ENCODE measurements around the gene UBTF. TPM values are rescaled to one million over a fixed set of nuclear protein-coding genes. Genes with fewer than 3 reads are reported as not detected.

Gene UBTF
- total and polyA plus RNA-seq, 2 of the 8 experiments (the other 6 are each of a cell fraction or from before 2014, with no cell fraction given), result 14.7 to 106 TPM

GRCh38 chr17:44191369-44191768 lies 28.1 kb downstream of the UBTF start:
- no peak overlapping the region for H2BK20ac ChIP-seq (ENCODE audit: low read length)
- no peak overlapping the region; the same call in 1 of the 2 replicates for H4K8ac ChIP-seq (ENCODE audit: extremely low read depth, insufficient read depth, low read length)
- peaks cover 0 to 12% (median 9%) of the 10 kb centered on the region in 4 experiments; a peak in 6 of 7 replicates for H3K4me1 ChIP-seq (replicated peaks in 1 of 4; ENCODE audit: control insufficient read depth in 3 of 4, insufficient read depth in 4 of 4, low read length in 3 of 4)
- peak overlapping the region; percentile 8 for H3K56ac ChIP-seq (replicated peaks; ENCODE audit: insufficient read length, low read depth, low read length)
- no peak overlapping the region for H2BK5ac ChIP-seq (ENCODE audit: low read depth, low read length)
- H3K23ac ChIP-seq (ENCODE audit: insufficient read length), result no peak overlapping the region
- WGBS, 2 experiments (ENCODE audit: extremely low coverage in 1 of 2, insufficient coverage in 1 of 2, insufficient read length in 1 of 2, insufficient replicate concordance in 2 of 2, low coverage in 1 of 2, low lambda C conversion rate in 2 of 2, missing lambda C conversion rate in 1 of 2), result 85% methylated on average over 5 of the region's 5 CpGs; no CpG with 5 or more reads in 1 of the 2 experiments
- no peak overlapping the region for H3K4me3 ChIP-seq (ENCODE audit: extremely low read depth in 1 of 4, insufficient read depth in 2 of 4, low read depth in 3 of 4, low read length in 4 of 4)
- H4K5ac ChIP-seq (ENCODE audit: insufficient read length, low read depth, low read length), result no peak overlapping the region
- H3K9me3 ChIP-seq (ENCODE audit: insufficient read depth in 2 of 2, low read depth in 1 of 2, low read length in 1 of 2), result no peaks in the 10 kb centered on the region
- H4K20me1 ChIP-seq (replicated peaks in 1 of 2; ENCODE audit: control insufficient read depth in 1 of 2, insufficient read depth in 2 of 2, low read length in 2 of 2), result peaks cover 0 to 14% of the 10 kb centered on the region in 2 experiments
- no peak overlapping the region for H2AK5ac ChIP-seq (ENCODE audit: low read depth, low read length)
- ChIA-PET CTCF (ENCODE audit: partially characterized antibody) (interaction anchor here (0.6 to 2.2 kb wide), 7 partner anchors 11 to 172 kb away, joined by 3 to 8 read pairs (median 3); partner anchors contain the start of gene FAM171A2), POLR2A (ENCODE audit: partially characterized antibody) (interaction anchor here (0.8 to 4.4 kb wide), 14 partner anchors 8 to 178 kb away, joined by 3 to 32 read pairs (median 4); partner anchors contain the start of genes ATXN7L3, GRN, LSM12 and SLC25A39)
- H2BK15ac ChIP-seq (ENCODE audit: low read length), result no peak overlapping the region
- peaks cover 0 to 11% of the 10 kb centered on the region in 2 experiments; a peak in 1 of 4 replicates for H3K79me2 ChIP-seq (ENCODE audit: control insufficient read depth in 1 of 2, insufficient read depth in 2 of 2, low read length in 2 of 2)
- no peaks in the 10 kb centered on the region for H3K23me2 ChIP-seq (ENCODE audit: low read depth, low read length)
- no peak overlapping the region for H3K14ac ChIP-seq (ENCODE audit: insufficient read length)
- no peak overlapping the region; the same call in 1 of the 2 replicates for H3K18ac ChIP-seq (ENCODE audit: extremely low read depth, low read length)
- H3K36me3 ChIP-seq (ENCODE audit: control insufficient read depth in 2 of 4, insufficient read depth in 4 of 4, low read length in 3 of 4), result peaks cover 21 to 41% (median 26%) of the 10 kb centered on the region in 4 experiments
- no peaks in the 10 kb centered on the region; the same call in none of the 2 replicates for H3K79me1 ChIP-seq (ENCODE audit: low read depth, low read length)
- no peak overlapping the region for H3K4ac ChIP-seq (replicated peaks; ENCODE audit: insufficient read length, low read depth, low read length)
- no peak overlapping the region for H2BK120ac ChIP-seq (replicated peaks; ENCODE audit: low read depth, low read length)
- DNase-seq (ENCODE audit: low read depth in 1 of 2, low spot score in 2 of 2), result no peak
- H3K4me2 ChIP-seq (ENCODE audit: insufficient read depth in 1 of 2, low read depth in 2 of 2, low read length in 2 of 2), result no peak overlapping the region
- peak overlapping the region in 1 of 4 experiments; percentile 18; a peak in 1 of 7 replicates for H3K9ac ChIP-seq (replicated peaks in 1 of 4; ENCODE audit: extremely low read depth in 1 of 4, low read depth in 3 of 4, low read length in 3 of 4)
- H2BK12ac ChIP-seq (ENCODE audit: low read depth, low read length), result no peak overlapping the region
- no peak for FAIRE-seq
- no peak overlapping the region for H4K91ac ChIP-seq (replicated peaks; ENCODE audit: insufficient read length, low read length)
- H3K27ac ChIP-seq (ENCODE audit: low read depth, low read length), result no peak overlapping the region
- H2AFZ ChIP-seq (ENCODE audit: low read length), result no peak overlapping the region
- no peaks in the 10 kb centered on the region for H3K27me3 ChIP-seq (replicated peaks in 1 of 4; ENCODE audit: control insufficient read depth in 3 of 4, extremely low read depth in 1 of 4, insufficient read depth in 3 of 4, low read length in 3 of 4)
- TF ChIP-seq SAP30 (IDR thresholded peaks at IDR 0.05; ENCODE audit: insufficient read depth, insufficient replicate concordance, low read length) (no peak), JUN (IDR thresholded peaks at IDR 0.05; ENCODE audit: low read depth, low read length) (no peak), KDM5A (IDR thresholded peaks at IDR 0.05; ENCODE audit: low read length) (no peak), TAF1 (IDR thresholded peaks at IDR 0.05; ENCODE audit: low read depth, low read length) (no peak), CHD2 (IDR thresholded peaks at IDR 0.05; ENCODE audit: low read length) (no peak), SIRT6 (IDR thresholded peaks at IDR 0.05; ENCODE audit: low read length) (no peak), CHD1 (IDR thresholded peaks at IDR 0.05; ENCODE audit: low read depth, low read length) (no peak), NRF1 (IDR thresholded peaks at IDR 0.05; ENCODE audit: low read depth, low read length) (no peak), ASH2L (IDR thresholded peaks at IDR 0.05; ENCODE audit: low read length) (no peak), E2F6 (IDR thresholded peaks at IDR 0.05) (no peak), MAX (IDR thresholded peaks at IDR 0.05) (no peak), ATF3 (IDR thresholded peaks at IDR 0.05; ENCODE audit: insufficient read depth, low read depth, low read length) (no peak), BACH1 (IDR thresholded peaks at IDR 0.05; ENCODE audit: low read length) (no peak)
